GM23338 (cell line): Measurements from ENCODE around the gene SHLD2.

ENCODE experiments used
- CREB1 ChIP-seq: fragments of 250-450 bp; sonication (Bioruptor Pico); IDR thresholded peaks from 2 replicates; pipeline ENCODE4 v1.5.0; 2020; ENCODE audit warnings: low read depth, mild to moderate bottlenecking, moderate library complexity
- CTCF ChIP-seq, 2 experiments: fragments of 200-600 bp in 1 of 2; sonication (generic) in 1 of 2; conservative IDR thresholded peaks; 2 replicates each; pipeline versions ENCODE4 v1.5.1 to v1.6.1; 2016 to 2017; ENCODE audit warnings: antibody characterized with exemption in 2 of 2, low read depth in 2 of 2, mild to moderate bottlenecking in 2 of 2, moderate library complexity in 1 of 2
- EZH2 ChIP-seq: fragments of 200-600 bp; sonication (generic); IDR thresholded peaks from one replicate; pipeline ENCODE4 v1.8.0; 2017; ENCODE audit warnings: antibody characterized with exemption, mild to moderate bottlenecking, low read depth; ENCODE audit not compliant: unreplicated experiment
- EZH2phosphoT487 ChIP-seq: fragments of 200-600 bp; sonication (generic); IDR thresholded peaks from one replicate; pipeline ENCODE4 v1.8.1; 2018; ENCODE audit warnings: antibody characterized with exemption; ENCODE audit not compliant: unreplicated experiment
- JUNB ChIP-seq: IDR thresholded peaks from one replicate; pipeline ENCODE4 v1.6.1; 2016; ENCODE audit warnings: antibody characterized with exemption; ENCODE audit not compliant: unreplicated experiment
- NANOG ChIP-seq: IDR thresholded peaks from 2 replicates; pipeline ENCODE4 v1.6.1; 2016; ENCODE audit warnings: antibody characterized with exemption, borderline replicate concordance
- POLR2AphosphoS5 ChIP-seq: IDR thresholded peaks from 2 replicates; pipeline ENCODE4 v1.6.1; 2016; ENCODE audit warnings: antibody characterized with exemption, low read depth
- STAT1 ChIP-seq: IDR thresholded peaks from one replicate; pipeline ENCODE4 v1.6.1; 2016; ENCODE audit warnings: antibody characterized with exemption; ENCODE audit not compliant: unreplicated experiment
- ZNF114 ChIP-seq: fragments of 250-450 bp; sonication (Bioruptor Pico); IDR thresholded peaks from 2 replicates; pipeline ENCODE4 v1.5.0; 2020; ENCODE audit warnings: mild to moderate bottlenecking, moderate library complexity
- ZNF331 ChIP-seq: fragments of 250-450 bp; sonication (Bioruptor Pico); IDR thresholded peaks from 2 replicates; pipeline ENCODE4 v1.5.0; 2020; ENCODE audit warnings: low read depth, mild to moderate bottlenecking, moderate library complexity
- TF ChIP-seq, protein P1 (sequence below): IDR thresholded peaks from one replicate; pipeline ENCODE4 v1.6.1; 2018; ENCODE audit warnings: antibody characterized with exemption; ENCODE audit not compliant: unreplicated experiment

- TF ChIP-seq CTCF (conservative IDR thresholded peaks at IDR 0.05; ENCODE audit: low read depth in 2 of 2) (no peak), POLR2AphosphoS5 (no peak), JUNB (no peak), EZH2 (no peak), CREB1 (no peak), EZH2phosphoT487 (no peak), ZNF331 (no peak), NANOG (no peak), STAT1 (no peak), ZNF114 (CRISPR knock-in tag) (no peak)
- TF ChIP-seq, protein P1, sequence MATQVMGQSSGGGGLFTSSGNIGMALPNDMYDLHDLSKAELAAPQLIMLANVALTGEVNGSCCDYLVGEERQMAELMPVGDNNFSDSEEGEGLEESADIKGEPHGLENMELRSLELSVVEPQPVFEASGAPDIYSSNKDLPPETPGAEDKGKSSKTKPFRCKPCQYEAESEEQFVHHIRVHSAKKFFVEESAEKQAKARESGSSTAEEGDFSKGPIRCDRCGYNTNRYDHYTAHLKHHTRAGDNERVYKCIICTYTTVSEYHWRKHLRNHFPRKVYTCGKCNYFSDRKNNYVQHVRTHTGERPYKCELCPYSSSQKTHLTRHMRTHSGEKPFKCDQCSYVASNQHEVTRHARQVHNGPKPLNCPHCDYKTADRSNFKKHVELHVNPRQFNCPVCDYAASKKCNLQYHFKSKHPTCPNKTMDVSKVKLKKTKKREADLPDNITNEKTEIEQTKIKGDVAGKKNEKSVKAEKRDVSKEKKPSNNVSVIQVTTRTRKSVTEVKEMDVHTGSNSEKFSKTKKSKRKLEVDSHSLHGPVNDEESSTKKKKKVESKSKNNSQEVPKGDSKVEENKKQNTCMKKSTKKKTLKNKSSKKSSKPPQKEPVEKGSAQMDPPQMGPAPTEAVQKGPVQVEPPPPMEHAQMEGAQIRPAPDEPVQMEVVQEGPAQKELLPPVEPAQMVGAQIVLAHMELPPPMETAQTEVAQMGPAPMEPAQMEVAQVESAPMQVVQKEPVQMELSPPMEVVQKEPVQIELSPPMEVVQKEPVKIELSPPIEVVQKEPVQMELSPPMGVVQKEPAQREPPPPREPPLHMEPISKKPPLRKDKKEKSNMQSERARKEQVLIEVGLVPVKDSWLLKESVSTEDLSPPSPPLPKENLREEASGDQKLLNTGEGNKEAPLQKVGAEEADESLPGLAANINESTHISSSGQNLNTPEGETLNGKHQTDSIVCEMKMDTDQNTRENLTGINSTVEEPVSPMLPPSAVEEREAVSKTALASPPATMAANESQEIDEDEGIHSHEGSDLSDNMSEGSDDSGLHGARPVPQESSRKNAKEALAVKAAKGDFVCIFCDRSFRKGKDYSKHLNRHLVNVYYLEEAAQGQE: no peak
Measured at GRCh38 chr10:87079106-87079836, 15.7 kb upstream of the SHLD2 start.
